Measurements from ENCODE around the gene ZNF197. TPM values are rescaled to one million over a fixed set of nuclear protein-coding genes. Genes with fewer than 3 reads are reported as not detected.

The ZNF197 gene
- total and polyA plus RNA-seq, 2 donors (not counting 3 experiments of a cell fraction or from before 2014, with no cell fraction given), result 2.9 to 6.4 TPM

DNA sequence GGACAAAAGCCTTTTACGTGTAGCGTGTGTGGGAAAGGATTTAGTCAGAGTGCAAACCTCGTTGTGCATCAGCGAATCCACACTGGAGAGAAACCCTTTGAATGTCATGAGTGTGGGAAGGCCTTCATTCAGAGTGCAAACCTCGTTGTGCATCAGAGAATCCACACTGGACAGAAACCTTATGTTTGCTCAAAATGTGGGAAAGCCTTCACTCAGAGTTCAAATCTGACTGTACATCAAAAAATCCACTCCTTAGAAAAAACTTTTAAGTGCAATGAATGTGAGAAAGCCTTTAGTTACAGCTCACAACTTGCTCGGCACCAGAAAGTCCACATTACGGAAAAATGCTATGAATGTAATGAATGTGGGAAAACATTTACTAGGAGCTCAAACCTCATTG, 34.2 kb downstream of the ZNF197 start:
- no peak for DNase-seq (ENCODE audit: low read depth, low spot score)
- Histone ChIP-seq H3K9ac (replicated peaks; ENCODE audit: extremely low read depth, insufficient read depth, low read length) (no peak overlapping the region), H3K4me2 (ENCODE audit: insufficient read depth, low read length) (no peak overlapping the region), H2AFZ (ENCODE audit: low read depth, low read length) (no peak overlapping the region), H3K27me3 (ENCODE audit: control insufficient read depth in 2 of 2, insufficient read depth in 2 of 2, low read length in 2 of 2) (no peaks in the 10 kb centered on the region), H3K4me3 (replicated peaks in 1 of 3; ENCODE audit: insufficient read depth in 1 of 3, low read depth in 1 of 3, low read length in 3 of 3) (no peak overlapping the region), H3K4me1 (ENCODE audit: control insufficient read depth, extremely low read depth, insufficient read depth, low read length) (no peaks in the 10 kb centered on the region), H3K36me3 (ENCODE audit: control insufficient read depth in 2 of 2, extremely low read depth in 1 of 2, insufficient read depth in 2 of 2, low read length in 2 of 2) (peaks cover 20 to 30% of the 10 kb centered on the region in 2 experiments), H3K79me2 (ENCODE audit: control insufficient read depth, insufficient read depth, low read length) (no peaks in the 10 kb centered on the region), H3K27ac (ENCODE audit: insufficient read depth, low read depth, low read length) (no peak overlapping the region), H3K9me3 (replicated peaks; ENCODE audit: control insufficient read depth, insufficient read depth, low read length) (peaks cover 21% of the 10 kb centered on the region), H3K9me1 (replicated peaks; ENCODE audit: control insufficient read depth, extremely low read depth, insufficient read depth, low read length) (no peaks in the 10 kb centered on the region), H4K20me1 (replicated peaks; ENCODE audit: control insufficient read depth, extremely low read depth, insufficient read depth, low read length) (no peaks in the 10 kb centered on the region)
- intact Hi-C loops (cut with micrococcal nuclease), result no loop called here
- dilution Hi-C loops (cut with MboI; ENCODE audit: extremely low pct_ligation_motif_present, low sequenced_read_pairs), result no loop called here
- ChIA-PET CTCF (no interaction called here), POLR2A (no interaction called here)
- TF ChIP-seq GATA2 (IDR thresholded peaks at IDR 0.05; ENCODE audit: insufficient read depth, insufficient read length, low read depth, low read length) (no peak), MAX (IDR thresholded peaks at IDR 0.05; ENCODE audit: insufficient read depth, insufficient read length) (no peak), MYC (IDR thresholded peaks at IDR 0.05; ENCODE audit: low read depth, low read length) (no peak), POLR2AphosphoS5 (IDR thresholded peaks at IDR 0.05; ENCODE audit: insufficient read depth, low read depth, low read length) (no peak), POLR2A (IDR thresholded peaks at IDR 0.05; ENCODE audit: low read depth, low read length) (no peak), FOS (IDR thresholded peaks at IDR 0.05; ENCODE audit: borderline replicate concordance, insufficient read depth, low read length) (no peak), EZH2 (IDR thresholded peaks at IDR 0.05; ENCODE audit: borderline replicate concordance, low read depth, low read length, severe bottlenecking) (no peak), JUN (IDR thresholded peaks at IDR 0.05; ENCODE audit: borderline replicate concordance, insufficient read depth, insufficient read length, low read depth) (no peak)
- TF ChIP-seq, protein P1, sequence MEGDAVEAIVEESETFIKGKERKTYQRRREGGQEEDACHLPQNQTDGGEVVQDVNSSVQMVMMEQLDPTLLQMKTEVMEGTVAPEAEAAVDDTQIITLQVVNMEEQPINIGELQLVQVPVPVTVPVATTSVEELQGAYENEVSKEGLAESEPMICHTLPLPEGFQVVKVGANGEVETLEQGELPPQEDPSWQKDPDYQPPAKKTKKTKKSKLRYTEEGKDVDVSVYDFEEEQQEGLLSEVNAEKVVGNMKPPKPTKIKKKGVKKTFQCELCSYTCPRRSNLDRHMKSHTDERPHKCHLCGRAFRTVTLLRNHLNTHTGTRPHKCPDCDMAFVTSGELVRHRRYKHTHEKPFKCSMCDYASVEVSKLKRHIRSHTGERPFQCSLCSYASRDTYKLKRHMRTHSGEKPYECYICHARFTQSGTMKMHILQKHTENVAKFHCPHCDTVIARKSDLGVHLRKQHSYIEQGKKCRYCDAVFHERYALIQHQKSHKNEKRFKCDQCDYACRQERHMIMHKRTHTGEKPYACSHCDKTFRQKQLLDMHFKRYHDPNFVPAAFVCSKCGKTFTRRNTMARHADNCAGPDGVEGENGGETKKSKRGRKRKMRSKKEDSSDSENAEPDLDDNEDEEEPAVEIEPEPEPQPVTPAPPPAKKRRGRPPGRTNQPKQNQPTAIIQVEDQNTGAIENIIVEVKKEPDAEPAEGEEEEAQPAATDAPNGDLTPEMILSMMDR (IDR thresholded peaks at IDR 0.05; ENCODE audit: extremely low read depth in 1 of 2, insufficient read depth in 1 of 2, low read depth in 1 of 2, low read length in 2 of 2), result no peak
- BruUV-seq (replicated peaks), result no TSS peak
- FAIRE-seq, result no peak

Measured in endothelial cell of umbilical vein (primary cell).